ENCODE data around the gene PMPCA.

GRCh38 chr9:136424750-136425362, 14.4 kb downstream of the PMPCA start:
- TF ChIP-seq CTCF (IDR thresholded peaks at IDR 0.05): no peak
- TF ChIP-seq POLR2A (IDR thresholded peaks at IDR 0.05): no peak
